NCI-H146 treated with DMSO at 0.1 percent for 48 hours (cell line): ENCODE data around the gene L3HYPDH.
"Not testable (repeated sequence)": the region's sequence is repeated elsewhere in the genome, so short reads cannot be mapped to it uniquely, and the experiment has no call there.

Source experiments
- DNase-seq: peaks from one replicate; lab custom pipeline; 2025; ENCODE audit not compliant: unreplicated experiment; lab: John Stamatoyannopoulos, UW

Gene L3HYPDH

DNA sequence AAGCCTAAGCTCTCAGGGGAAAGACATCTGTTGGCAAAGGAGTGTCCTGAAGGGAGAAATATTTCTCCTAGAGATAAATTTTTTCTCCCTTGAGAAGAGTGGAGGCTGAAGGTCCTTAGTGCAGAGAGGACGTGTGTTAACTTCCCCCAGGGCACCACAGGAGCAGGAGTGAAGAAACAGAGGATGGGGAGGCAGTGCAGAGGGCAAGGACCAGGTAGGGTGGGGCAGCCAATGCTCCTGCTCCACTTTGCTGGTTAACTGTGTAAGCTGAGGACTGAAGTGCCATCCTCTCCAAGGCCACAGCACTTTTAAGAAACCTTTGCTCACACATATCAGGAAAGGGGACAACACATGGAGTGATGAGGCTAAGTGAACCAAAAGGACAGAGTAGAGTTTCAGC lies 4.0 kb downstream of the L3HYPDH start:
- no peak for DNase-seq

DNA sequence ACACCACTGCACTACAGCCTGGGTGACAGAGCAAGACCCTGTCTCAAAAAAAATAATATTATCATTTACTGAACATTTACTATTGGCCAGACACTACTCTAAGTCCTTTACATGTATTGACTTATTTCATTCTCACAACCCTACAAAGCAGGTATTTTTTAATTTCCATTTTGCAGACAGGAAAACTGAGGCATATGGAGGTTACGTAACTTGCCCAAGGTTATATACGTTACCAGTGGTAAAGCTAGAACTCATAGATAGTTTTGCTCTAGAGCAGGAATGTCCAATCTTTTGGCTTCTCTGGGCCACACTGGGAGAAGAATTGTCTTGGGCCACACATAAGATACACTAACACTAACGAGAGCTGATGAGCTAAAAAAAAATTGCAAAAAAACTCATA lies 5.7 kb downstream of the L3HYPDH start:
- no peak for DNase-seq

DNA sequence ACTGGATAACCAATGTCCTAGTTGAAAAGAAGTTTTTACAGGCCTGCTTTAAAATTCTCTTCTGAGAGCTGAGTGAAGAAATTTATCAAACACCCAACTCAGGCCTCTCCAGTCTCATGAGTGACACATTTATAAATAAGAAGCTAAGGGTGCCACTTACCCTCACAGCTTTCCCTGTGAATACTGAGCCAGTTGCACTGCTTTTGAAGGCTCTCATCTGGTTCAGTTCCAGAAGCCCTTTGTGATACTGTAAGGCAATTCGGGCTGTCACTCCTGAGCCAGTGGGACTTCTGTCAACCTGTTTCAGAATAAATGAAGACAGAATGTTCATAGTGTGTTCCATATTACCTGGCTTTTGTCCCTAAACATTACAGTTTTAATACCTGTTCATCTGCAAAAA lies 8.5 kb downstream of the L3HYPDH start:
- DNase-seq: no peak

DNA sequence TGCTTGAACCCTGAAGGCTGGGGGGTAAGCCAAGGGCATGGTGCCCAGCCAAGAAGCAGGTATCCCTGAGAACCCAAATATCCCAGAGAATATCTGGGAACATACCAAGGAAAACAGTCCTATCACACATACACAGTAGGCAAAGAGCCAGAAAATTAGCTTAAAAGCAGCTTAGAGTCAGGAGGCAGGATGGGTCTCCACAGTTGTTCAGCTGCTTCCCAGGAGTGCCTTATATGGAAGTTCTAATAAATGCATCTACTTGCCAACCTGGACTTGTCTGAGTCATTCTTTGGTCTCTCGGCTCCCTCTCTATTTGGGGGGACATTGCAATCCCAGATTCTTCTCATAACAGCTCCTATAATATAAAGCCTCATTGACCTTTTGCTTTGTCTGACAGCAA lies 10.0 kb downstream of the L3HYPDH start:
- DNase-seq: no peak

DNA sequence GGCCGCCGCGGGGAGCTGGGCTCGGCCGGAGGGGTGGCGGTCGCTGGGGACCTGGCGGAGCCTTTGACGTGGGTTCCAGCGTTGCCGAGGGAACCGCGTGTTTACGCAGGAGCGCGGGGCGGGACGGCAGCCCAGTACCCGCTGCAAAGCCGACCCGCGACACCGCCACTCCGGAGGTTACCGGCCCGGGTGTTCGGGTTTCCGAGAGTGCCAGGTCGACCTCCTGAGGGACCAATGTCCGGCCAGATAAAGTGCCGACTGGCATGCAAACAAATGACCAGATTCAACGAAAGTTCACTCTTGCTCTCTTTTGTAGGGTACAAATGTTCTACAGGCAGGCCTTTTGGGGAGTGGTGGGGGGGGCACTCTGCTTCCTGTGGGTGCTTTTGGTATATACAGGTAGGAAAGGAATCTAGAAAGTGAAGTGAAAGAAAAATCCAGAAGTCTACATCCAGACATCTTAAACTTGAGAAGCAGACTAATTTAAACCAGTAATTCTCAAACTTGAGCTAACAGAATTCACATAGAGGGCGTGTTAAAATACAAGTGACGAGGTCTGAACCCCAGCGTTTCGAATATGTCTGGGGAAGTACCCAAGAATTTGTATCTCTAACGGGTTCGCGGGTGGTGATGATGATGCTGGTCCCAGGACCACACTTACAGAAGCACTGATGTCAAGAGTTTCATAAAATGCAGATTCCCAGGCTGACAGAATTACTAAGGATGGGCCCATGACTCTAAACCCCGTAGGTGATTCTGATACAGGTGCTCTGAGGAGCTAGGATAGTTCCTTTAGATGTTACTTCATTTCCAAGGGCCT lies 18.7 kb downstream of the L3HYPDH start, which contains the start of gene GPR135:
Gene GPR135, minus strand, starts transcription at position 65 of the 820 bp plus-strand sequence. CDS start 154 bp downstream, outside the sequence.
- no peak for DNase-seq

DNA sequence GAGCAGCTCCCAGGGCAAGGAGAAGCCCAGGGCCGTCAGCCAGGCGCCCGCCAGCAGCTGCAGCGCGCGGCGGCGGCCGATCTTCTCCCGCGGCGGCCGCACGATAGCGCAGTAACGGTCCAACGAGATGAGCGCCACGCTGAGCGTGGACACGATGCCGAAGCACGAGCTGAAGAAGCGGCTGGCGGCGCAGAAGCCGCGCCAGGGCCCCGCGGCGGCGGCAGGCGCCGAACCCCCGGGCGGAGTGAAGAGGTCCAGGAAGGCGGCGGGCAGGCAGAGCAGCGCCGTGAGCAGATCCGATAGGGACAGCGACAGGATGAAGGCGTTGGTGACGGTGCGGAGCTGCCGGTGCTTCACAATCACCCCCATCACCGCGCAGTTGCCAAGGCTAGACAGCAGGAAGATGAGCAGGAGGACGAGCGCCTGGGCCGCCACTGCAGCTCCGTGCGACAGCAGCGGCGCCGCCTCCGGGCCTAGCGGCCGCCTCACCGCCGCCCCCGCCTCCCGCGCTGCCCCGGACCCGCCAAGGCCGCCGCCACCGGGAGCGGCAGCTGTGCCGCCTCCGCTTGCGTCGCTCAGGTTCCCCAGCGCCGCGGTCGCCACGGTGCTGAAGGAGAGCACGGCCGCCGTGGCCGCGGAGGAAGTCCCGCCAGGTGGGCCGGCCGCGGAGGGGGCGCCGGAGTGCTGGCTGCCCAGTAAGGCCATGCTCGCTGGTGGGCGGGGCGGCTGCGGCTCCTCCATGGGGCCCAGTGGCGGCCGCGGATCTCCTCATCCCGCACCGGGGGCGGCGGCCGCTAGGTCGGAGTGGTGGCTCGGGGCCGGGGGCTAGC lies 19.5 kb downstream of the L3HYPDH start:
- DNase-seq: peak; percentile 17

DNA sequence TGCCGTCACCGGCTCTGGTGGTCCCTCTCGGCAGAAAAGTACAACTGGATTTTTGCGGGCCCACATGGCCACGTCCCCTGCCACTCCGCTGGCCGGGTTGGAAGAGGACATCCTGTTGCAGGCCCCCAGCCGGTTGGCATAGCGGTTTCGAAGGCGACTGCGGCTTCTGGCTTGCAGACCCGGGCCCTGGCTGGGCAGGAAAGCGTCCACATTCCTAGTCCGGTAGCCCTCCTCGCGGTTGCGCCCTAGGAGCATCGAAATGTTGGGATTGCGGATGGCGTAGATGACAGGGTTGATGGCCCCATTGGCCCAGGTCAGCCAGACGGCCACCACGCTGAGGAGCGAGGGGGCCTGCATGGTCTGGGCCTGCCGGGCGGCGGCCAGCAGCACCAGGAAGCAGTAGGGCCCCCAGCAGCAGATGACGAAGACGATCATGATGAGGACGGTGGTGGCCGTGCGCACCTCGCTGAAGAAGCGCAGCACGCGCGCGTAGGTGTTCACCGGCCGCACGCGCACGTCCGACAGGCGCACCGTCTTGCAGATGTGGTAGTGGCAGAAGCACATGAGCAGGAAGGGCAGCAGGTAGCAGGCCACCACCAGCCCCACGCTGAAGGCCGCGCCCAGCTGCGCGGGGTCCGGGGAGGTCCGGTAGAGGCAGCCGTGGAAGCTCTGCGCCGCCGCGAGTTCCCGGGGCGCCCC lies 20.3 kb downstream of the L3HYPDH start:
- no peak for DNase-seq

DNA sequence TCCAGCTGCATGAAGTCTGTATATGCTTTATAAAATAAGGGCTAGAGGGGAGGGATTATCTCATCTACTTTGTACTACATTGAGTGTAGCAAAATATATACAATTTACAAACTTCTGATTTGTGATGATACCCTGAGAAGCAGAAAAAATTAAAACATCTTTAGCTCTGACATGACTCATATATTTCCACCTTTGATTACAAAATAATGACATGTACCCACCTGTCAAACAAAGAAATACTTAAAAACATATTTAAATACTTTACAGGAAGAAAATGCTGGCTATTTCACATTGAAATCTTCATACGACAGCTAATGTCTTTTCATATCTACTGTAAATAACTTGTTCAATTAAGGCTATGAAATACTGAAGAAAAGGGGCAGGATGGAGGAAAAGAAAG lies 22.3 kb downstream of the L3HYPDH start:
- DNase-seq: no peak

DNA sequence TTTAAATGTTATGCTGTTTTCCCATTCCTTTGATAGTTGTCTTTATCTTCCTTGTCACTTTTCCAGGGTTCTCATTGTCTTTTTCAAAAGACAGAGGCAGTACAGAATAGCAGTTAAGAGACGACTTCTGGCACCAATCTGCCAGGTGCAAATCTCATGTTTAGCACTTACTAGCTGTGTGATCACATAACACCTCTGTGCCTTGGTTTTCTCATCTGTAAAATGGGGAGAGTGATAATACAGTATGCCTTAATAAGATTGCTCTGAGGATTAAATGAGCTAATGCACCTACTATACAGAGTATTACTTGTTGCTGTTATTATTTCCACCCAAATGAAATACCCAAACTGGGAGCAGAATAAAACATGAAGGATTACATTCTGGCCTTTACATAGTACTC lies 23.8 kb downstream of the L3HYPDH start:
- DNase-seq: no peak

DNA sequence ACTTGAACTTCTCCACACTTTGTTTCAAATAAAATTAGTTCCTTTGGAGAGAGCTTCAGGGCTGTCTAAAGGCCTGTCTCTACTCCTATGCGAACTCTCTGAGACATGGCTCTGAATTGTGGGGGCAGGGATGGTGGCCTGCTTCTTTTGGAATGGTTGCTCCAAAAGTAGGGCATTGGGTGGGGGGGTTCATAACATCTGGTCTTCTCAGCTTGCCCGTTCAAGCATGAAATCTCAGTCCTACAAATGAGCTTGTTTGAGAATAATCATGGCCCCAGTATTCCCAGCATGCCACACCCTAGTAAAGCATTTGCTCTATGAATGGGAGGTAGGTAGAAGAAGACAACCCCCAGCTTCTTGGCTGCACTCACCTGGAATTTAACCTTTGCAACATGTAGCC lies 25.7 kb downstream of the L3HYPDH start:
- no peak for DNase-seq

DNA sequence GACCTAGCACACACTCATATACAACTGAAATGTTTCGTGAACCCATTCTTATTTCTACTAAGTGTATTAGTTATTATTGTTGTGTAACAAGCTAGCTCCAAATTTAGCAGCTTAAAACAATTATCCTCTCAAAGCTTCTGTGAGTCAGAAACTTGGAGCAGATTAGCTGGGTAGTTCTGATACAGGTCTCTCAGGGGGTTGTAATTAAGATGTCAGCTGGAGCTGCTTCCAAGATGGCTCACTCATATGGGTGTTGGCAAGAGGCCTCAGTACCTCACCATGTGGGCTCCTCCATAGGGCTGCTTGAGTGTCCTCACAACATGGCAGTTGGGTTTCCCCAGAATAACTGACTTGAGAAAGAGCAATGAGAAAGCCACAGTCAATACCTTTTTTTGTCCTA lies 28.8 kb downstream of the L3HYPDH start:
- no peak for DNase-seq

DNA sequence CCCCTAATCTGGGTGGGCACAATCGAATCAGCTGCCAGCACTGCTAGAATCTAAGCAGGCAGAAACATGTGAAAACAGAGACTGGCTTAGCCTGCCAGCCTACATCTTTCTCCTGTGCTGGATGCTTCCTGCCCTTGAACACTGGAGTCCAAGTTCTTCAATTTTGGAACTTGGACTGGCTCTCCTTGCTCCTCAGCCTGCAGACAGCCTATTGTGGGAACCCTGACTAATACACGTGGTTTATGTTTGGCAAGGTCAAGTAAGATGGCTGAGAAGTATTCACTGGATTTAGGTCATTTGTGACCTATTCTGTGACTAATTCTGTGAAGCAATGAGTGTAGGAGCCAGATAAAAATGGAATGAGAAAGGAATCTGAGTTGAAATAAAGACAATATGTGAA lies 30.1 kb downstream of the L3HYPDH start:
- no peak for DNase-seq

DNA sequence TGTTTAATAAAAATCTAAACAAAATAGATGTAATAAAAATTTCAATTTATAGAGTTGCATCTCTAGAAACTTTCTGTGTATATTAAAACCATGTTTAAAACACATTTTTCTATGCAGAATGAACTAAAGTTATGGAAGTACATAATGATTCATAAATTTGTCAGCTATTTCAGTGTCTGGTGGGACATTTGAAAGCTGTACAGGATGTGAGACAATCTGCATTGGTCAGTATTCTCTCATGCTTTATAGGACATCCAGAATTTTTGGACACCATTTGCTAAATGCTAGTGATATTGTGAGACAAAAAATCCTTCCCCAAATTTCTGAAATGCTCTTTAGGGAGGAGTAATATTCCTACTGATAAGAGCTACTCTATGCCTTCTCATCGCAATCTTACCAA lies 32.4 kb downstream of the L3HYPDH start:
- DNase-seq: no peak

DNA sequence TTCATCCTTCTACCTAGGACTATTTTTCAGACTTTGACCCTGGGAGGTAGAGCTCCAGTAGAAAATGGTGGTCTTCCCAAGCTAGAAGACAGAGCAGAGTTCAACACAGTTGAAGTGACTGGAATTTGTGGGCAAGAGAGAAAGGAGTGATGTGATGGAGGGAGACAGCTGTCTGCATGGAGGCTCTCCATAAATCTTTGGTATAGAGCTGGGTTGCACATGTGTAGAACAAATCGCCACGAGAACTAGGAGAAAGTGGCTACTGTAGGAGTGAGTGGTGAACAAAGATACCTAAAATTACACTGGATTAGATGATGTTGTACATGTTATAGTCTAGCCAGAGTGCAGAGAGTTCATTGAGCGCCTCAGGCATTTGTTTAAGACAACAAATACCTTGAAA lies 33.5 kb downstream of the L3HYPDH start:
- no peak for DNase-seq

DNA sequence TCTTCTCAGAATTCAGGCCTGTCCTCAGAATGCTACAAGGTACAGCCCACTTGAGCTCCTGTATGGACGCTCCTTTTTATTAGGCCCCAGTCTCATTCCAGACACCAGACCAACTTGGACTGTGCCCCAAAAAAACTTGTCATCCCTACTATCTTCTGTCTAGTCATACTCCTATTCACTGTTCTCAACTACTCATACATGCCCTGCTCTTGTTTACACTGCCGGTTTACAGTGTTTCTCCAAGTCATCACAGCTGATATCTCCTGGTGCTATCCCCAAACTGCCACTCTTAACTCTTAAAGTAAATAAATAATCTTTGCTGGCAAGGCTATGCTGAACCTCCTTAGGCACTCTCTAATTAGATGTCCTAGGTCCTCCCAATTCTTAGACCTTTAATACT lies 35.5 kb downstream of the L3HYPDH start:
- not testable (repeated sequence) for DNase-seq

DNA sequence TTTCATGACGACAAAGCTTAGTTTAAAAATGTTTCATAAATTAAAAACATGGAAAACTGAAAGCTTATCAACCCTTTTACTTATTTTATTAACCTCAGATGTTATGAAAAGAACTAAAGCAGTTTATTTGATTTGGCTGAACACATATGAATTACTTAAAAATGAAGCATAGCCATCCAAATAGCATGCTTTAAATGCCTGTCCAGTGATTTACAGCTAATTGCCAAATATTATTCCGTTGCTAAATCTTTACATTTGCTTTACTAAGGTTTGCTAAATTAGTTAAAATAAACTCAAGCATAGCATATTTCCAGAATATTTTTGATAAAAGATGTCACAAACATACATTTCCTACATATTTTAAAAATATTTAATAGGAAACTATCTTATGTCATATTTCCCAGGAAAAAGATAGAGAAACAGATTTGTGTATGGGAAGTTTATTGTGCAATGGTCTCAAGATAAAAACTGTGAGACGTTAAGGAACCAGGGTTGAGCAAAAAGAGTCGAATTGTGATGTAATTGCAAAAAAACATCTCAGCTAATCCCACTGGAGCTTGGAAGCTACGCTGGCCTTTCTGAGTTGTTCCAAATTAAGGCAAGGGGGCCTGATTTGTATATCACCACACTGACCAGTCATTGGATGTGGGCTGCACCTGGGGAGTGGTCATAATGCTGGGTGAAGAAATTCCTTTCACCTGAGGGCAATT lies 44.8 kb downstream of the L3HYPDH start:
- no peak for DNase-seq

DNA sequence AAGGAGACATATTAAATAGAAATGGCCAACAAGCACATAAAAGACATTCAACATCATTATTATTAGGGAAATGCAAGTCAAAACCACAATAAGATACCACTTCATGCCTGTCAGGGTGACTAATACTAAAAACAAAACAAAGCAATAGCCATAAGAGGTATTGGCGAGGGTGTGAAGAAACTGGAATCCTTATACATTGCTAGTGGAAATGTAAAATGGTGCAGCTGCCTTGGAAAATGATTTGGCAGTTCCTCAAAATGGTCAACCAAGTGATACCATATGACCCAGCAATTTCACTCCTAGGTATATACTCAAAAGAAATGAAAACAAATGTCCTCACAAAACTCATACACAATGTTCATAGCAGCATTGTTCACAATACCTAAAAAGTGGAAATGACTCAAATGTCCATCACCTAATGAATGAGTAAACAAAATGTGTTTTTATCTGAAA lies 46.0 kb downstream of the L3HYPDH start:
- no peak for DNase-seq

DNA sequence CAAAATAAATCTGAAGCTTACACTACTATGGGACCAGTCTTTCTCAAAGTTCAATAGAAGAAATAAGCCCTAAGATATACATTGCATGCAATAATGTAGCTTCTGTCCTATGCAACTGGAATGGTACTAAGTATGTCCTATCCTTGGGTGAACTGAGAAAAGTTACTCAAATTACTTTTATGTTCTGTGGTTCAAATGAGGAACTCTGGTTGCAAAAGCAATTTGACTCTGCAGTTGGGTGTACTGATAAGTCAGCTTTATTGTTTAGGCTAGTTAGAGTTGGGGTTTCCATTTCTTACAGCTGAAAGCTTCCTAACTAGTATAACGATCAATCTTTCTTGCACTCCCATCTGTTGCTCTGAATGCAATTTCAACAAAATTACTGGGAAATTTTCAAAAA lies 48.2 kb downstream of the L3HYPDH start:
- no peak for DNase-seq

DNA sequence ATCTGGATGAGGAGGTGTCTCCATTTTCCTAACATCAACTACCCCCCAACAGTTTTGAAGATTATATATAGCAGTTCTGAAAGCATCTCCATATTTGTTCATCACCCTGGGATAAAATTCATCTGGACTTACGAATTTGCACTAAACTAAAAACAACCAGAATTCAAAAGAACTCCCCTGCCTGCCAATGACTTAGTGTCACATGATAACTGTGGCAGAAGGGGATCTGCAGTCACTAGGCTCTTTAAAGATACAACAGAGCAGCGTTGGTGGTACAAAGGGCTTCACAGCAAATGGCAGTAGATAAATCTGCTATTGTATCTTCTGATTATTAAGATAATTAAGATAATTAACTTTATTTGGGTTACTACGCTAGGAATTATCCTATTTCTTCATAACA lies 49.1 kb downstream of the L3HYPDH start:
- DNase-seq: no peak

DNA sequence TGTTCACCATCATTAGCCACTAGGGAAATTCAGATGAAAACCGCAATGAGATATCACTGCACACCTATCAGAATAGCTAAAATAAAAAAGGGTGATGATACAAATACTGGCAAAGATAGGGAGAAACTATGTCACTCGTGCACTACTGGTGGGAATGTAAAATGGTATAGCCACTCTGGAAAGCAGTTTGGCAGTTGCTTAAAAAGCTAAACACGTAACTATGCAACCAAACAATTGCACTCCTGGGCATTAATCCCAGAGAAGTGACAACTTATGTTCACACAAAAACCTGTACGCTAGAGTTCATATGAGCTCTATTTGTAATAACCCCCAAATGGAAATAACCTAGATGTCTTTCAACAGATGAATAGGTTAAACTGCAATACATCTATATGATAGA lies 54.4 kb downstream of the L3HYPDH start:
- no peak for DNase-seq

DNA sequence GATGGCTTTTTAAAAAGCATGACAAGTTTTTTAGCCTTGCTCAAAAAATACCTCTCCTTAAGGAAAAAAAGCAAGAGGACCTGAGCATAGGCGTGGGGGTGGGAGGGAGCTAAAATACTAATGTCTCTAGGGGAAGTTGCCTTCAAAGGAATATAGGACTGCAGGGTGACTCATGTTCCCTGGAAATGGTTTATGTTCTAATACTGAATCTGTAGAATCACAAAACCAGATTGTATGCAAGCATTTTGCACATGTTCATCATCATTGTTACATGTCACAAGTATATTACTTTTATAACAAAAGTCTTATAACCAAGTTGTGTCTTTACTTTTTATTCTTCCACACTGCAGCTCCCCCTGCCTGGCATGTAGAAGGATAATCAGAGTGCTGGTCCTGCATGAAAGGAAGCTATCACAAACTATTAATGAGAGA lies 55.6 kb downstream of the L3HYPDH start:
- no peak for DNase-seq
